Ramos (cell line): ENCODE results near the gene KRT85.
"Not testable (repeated sequence)": the region's sequence is repeated elsewhere in the genome, so short reads cannot be mapped to it uniquely, and the experiment has no call there.

Experiments used
- in situ Hi-C: fragments of 300-500 bp; cut with MboI; formaldehyde crosslinking; loops from one replicate; pipeline ENCODE4 v1.14.3; 2022; ENCODE audit warnings: low sequenced_read_pairs; ENCODE audit not compliant: unreplicated experiment

KRT85 gene

DNA sequence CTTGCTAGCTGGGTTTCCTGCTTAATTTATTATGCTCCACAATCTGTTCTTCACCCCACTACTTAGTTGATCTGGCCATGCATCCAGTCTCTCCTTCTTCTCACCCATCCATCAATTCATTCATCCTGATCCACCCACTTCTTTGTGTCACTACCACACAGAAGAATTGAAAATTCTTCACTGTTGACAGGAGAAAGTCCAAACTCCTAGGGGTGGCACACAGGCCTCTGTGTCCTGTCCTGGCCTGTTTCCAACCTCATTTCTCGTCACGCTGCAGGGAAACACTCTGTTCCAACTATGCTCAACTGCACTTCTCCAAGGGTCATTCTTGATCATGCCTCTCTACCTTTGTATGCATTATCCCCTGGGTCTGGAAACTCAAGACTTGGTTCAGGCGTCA lies 35.4 kb downstream of the KRT85 start:
- in situ Hi-C loops: no loop called here

DNA sequence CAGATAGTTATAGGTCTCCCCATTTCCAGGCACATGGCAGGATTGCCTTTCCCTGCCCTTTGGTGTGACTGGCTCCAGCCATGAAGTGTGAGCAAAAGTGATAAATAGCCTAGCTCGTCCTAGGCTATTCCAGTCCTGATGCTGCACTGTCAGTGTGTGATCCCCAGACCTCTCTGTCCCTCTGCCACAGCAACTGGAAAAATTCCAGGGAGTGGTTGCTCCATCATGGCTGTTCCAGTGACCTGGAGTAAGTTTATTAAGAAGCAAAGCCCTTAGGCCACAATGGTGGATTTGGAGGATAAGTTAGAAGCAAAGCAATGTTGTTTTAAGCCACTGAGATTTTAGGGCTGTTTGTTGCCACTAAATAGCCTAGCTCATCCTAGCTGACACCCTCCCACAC lies 36.2 kb downstream of the KRT85 start:
- in situ Hi-C loops: no loop called here

DNA sequence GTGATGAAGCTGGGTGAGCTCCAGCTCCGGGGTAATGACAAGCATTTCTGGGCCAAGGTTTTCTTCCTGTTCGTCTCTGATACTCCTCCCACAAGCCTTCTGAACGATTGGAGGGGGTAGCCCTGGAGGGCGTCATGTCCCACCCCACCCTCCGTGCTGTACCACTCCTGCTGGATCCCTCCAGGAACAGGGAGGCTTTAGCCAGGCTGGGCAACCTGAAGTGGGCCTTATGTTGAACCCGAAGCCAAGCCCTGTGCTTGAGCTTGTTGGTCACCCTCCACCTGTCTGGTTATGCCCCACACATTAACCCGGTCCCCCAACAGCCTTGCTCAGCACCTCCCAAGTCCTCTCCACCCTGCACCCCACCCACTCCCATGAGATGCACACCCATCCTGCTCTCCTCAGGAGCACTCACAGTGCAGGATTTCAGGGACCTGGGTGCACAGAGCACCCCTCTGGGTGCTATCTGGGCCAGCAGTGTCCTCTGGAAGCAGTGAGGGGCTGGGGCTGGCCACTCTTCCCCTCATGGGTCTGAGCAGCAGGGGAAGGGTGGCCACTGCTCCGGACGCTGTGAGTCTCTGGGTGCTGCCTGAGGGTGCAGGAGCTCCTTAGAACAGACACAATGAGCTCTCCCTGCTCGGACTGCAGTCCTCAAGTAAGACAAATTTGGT lies 39.3 kb downstream of the KRT85 start:
- in situ Hi-C loops: no loop called here

DNA sequence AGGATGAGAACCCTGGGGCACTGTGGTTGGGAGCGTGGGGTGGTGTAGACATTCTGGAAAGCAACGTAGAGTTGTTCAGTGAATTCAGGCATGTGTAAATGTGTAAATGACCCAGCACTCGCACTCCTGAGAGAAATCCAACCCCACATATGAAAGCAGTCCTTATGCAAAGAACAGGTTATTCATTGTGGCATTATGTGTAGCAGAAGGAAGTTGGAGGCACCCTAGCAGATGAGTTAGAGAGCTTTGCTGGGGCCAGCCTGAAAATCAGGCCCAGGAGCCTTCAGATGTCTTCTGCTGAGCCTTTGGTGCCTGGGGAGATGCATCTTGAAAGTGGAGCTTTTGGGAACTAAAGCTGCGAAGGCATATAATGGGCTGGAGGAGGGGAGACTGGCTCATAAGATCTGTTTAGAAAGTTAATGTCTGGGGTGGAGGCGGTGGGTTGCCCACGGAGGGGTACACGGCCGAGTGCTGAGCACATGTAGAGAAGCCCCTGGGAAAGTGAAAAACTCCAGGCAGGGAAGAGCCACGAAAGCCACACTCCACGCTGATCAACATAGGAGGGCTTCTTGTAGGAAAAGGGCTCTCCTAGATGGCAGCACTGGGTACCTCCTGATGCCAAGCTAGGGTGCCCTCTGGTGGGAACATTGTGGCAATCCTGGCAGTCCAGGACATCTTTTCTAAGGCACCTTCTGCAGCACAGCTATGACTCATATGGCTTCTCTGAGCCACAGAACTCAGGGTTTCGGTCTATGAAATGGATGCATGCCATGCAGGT lies 40.0 kb downstream of the KRT85 start:
- in situ Hi-C loops: no loop called here

DNA sequence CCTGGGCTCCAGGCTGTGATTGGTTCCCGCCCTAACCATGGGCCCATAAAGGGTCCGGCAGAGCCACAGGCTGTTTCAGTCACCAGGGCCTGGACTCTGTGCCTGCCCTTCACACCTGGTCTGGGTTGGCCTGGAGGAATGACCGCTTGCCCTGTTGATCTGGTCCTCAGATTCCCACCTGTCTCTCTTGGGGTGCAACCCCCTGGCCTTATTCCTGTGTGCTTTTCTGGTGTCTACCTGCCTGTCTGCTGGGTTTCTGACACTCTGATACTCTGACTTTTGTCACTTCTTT lies 43.2 kb downstream of the KRT85 start:
- in situ Hi-C loops: no loop called here

DNA sequence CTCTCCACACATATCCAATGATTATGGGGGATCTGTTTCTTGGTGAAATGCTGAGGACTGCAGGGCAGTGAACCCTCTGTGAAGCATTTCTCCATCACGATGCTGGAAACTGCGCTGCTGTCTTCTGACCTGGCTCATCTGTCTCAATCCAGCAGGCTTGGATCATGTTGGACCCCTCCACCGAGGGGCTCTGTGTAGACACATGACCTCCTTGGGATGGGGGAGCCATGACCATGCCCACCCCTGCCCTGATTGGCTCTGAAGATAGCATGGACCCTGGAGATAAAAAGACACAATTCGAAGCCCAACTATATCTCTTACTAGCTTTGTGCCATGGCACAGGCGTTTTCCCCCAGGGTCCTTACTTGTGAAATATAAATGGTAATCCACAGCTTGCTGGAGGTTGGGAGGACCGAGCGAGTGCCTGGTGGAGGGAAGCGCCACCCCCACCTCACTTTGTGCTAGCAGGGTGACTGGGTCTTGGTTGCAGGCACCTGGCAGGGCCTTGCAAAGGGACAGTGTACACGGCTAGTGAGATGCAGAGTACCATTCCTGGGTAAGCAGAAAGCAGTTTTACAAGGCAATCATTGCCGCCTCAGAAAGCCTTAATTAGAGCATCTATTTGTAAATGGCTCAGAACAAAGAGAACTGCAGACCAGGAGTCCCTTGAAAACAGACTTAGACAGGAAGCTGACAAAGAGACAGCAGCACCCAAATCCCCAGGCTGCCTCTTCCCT lies 43.7 kb downstream of the KRT85 start:
- in situ Hi-C loops: no loop called here

DNA sequence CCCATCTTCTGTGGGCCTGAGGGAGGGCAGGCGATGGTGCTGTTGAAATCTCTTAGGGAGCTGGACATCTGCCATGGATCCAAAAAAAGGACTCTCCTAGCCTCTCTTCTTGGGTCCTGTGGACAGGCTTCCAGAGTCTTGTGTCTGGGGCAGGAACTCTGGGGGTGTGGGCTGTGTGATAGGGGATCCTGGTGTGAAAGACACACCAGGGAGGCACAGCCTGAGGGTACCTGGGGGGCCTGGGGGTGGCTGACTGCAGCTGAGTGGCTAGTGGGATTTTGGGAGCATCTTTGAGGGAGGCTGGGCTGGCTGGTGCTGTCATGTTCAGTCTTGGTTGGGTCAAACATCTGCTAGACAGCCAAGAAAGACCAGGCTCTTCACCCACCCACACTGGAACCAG lies 44.3 kb downstream of the KRT85 start:
- in situ Hi-C loops: no loop called here

DNA sequence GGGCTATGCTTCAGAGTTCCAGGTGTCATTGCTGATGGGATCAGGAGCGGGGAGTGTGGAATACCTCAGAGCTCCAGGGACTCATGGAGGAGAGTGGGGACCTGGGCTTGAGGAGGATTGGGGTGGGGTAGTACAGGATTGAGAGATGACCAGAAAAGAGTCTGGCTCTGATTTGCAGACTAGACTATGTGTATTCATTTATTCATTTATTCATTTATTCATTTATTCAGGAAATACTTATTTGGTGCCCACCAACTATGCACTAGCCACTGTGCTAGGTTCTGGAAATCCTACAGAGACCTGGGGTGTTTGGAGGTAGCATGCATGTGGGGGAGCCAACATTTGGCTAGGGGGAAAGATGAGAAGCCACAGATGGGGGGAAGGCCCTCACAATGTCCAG lies 45.2 kb downstream of the KRT85 start:
- in situ Hi-C loops: no loop called here

DNA sequence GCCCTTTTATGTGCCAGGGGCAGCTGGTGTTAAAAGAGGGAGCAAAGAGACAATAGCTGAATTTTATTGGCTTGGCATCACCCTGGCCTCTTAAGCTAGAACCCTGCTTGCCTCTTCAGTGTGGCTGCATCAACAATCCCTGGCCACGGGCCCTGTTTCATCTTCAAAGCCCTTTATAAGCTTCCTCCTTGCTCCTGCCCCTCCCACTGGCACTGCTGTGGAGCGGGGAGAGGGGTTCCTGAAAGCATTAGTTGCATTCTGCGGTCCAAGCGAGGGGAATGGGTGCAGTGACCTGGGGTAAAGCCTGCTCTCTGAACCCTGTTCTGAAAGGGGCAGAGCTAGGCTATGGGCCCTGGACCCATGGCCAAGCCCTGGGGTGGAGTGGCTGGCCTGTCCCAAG lies 45.9 kb downstream of the KRT85 start:
- in situ Hi-C loops: no loop called here

DNA sequence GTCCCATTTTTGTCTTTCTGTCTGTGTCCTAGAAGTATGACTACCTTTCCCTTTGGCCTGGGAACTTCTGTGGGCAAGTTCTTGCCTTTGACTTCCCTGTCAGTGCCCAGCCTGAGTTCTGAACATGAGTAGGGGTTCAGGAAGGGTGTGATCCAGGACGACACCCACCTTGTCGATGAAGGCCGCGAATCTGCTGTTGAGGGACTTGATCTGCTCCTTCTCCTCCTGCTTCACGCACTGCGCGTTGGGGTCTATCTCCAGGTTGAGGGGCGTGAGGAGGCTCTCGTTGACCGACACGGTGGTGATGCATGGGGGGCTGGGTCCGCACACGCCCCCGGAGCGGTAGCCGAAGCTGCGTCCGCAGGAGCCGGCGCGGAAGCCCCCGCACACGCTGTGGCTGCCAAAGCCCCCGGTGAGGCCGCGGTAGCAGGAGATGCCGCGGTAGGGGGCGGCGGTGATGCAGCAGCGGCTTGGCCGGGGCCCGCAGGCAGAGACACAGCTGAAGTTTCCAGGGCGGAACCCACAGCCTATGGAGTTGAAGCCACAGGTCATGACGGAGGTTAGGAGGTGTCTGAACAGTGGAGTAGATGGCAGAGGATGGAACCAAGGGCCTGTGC lies 46.4 kb downstream of the KRT85 start, which contains the start of gene KRT83:
TSS of gene KRT83 (minus strand) at position 615 of the 617 bp plus-strand sequence. CDS start at position 552, 63 bp downstream.
- in situ Hi-C loops: no loop called here

DNA sequence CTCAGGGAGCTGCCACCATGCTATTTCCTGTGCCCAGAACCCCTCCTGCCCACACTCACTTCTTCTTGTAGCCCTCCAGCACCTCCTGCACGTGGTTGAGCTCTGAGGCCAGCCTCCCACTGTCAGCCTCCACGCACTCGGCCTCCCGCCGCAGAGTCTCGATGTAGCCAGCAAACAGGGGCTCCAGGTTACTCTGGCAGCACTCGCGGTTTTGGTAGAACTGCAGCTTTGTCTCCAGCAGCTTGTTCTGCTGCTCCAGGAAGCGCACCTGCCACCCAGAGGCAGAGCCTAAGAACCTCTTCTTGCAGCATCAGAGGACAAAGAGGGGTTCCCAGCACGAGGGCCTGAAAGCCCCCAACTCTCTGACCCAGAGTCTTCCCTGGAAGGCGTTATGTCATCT lies 48.2 kb downstream of the KRT85 start:
- in situ Hi-C loops: no loop called here

DNA sequence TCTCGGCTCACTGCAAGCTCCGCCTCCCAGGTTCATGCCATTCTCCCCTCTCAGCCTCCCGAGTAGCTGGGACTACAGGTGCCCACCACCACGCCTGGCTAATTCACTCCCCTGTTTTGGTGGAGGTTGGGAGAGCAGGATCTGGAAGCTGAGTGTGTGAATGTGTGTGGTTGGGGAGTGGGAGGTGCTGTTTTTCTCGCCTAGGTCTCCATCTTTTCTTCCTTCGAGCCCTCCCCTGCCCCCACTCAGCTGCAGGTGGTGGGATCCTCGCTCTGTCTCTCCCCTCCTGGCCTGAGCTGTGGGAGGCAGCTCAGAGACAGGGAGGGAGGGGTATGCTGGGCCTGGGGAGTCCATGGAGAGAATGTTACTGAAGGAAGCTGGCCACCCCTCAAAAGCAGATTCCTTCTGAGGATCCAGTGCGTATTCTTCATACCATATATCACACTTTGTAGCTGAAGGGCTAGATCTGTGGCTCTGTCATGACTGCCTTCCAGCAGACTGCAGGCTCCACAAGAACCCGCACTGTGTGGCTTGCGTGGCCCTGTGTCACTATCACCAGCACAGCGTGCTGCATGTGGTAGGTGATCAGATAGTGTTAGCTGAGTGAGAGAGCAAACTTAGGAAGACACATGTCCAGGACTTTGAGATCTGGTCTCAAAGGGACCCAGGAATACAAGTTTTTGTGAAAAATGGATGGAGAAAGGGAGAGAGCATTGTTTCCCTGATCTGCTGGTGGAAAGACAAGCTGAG lies 48.9 kb downstream of the KRT85 start:
- in situ Hi-C loops: no loop called here

DNA sequence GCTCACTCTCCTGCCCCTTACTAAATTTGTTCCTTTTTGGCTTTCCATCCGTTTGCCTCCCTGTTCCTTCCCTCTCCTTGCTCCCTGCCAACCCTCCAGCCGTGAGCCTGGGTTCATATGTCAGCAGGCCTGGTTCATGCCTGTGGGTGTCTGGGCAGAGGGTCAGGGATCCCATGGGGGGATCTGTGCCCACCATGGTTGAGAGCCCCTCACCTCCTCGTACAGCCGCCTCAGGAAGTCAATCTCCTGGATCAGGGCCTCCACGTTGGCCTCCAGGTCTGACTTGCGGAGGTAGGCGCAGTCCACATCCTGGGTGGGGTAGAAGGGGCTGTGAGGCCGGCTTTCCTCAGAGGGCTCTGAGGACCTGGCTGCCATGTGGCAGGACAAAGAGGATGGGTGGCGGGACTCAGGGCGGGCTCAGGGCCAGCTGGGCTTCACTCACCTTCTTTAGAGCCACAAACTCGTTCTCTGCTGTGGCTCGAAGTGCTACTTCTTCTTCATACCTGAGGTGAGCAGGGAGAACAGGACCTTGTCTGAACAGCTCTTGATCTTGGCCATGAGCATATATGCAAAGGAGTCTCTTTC lies 49.7 kb downstream of the KRT85 start:
- in situ Hi-C loops: no loop called here

DNA sequence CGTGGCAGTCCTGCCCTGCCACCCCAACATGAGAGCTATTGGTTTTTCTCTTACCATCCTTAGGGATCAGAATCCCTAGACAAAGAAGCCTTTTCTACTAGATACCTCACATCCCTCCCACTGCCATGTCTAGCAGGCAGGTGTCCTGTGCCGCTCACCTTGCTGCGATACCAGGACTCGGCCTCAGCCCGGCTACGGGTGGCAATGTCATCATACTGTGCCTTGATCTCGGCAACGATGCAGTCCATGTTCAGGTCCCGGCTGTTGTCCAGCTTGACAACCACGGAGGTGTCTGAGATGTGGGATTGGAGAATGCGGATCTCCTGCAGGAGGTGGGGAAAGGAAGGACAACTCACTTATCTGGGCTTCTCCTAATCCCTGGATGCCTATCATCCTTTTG lies 50.6 kb downstream of the KRT85 start:
- in situ Hi-C loops: no loop called here

DNA sequence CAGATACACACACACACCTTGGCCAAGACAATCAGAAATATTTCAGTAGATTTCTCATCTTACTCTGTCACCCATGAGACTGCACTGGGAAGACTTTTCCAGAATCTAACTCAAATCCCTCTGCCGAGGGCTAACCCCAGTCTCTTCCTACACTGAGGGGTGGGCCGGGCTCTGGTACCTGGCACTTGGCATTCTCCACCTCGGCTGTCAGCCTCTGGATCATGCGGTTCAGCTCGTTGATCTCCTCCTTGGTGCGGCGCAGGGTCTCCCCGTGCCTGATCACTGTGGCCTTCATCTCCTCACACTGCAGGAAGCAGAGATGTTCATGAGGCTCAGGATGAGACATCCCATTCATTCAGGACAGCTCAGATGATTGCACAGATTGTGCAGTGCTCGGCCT lies 51.0 kb downstream of the KRT85 start:
- in situ Hi-C loops: no loop called here

DNA sequence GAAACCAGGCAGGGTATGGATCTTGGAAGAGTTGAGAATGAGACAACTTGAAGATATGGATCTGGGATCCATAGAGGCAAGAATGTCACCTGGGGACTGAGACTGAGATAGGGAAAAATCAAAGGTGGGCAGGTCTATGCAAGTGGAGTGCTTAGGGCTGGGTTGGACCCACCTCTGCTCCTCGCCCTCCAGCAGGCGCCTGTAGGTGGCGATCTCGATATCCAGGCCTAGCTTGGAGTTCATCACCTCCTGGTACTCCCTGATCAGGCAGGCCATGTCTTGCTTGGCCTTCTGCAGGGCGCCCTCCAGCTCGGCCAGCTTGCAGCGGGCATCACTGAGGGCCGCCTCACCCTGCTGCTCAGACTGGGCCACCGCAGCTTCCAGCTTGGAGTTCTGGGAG lies 51.6 kb downstream of the KRT85 start:
- in situ Hi-C loops: not testable (repeated sequence)

DNA sequence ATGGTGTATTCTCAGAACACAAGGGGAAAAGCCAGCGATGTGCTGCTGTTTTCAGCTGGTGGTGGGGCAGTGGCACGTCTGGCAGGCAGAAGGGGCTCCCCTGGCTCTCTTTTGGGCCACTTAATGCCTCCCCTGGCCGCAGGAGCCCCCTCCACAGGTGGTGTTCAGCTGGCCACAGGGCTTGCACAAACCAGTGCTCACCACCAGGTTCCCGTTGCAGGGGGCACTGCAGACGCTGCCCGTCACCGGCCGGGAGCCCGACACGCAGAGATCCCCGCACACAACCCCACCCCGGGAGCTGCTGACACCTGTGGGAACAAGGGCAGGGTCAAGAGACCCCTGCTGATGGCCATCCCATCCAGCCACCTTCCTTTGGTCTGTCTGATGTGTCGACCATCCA lies 52.8 kb downstream of the KRT85 start:
- in situ Hi-C loops: no loop called here

DNA sequence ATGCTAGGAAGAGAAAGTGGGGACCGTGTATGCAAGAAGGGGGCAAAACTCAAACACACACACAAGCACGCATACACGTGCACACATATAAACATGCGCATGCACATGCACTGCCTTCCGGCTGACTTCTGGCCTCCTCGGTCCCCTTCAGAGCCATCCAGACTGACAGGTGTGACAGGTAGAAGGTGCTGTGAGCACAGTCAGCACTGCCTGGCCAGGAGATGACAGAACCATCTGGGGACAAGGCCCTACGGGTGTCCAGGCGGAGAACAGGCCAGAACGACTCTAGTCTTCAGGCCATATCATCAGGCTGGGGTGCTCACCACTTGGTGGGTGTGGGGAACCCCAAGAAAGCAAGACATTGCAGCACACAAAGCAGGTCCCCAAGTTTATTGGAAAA lies 53.4 kb downstream of the KRT85 start:
- in situ Hi-C loops: no loop called here

DNA sequence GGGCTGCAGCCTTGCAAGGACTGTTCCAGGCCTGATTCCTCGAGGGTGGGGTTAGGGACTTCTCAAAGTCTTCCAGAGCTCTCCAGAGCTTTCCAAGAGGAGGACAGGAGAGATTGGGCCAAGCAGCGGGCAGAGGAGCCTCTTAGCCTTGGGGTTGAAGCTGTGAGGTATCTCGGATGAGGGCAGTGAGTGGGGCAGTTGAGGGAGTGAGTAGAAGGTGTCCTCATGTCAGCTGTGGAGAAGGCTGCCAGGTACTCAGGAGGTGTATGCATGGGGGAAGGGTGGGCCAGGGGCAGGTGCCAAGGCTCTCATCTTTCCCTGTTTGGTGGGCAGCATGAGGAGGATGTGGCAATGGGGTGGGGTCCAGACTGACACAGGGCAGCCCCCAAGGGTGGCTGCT lies 53.8 kb downstream of the KRT85 start:
- in situ Hi-C loops: no loop called here

DNA sequence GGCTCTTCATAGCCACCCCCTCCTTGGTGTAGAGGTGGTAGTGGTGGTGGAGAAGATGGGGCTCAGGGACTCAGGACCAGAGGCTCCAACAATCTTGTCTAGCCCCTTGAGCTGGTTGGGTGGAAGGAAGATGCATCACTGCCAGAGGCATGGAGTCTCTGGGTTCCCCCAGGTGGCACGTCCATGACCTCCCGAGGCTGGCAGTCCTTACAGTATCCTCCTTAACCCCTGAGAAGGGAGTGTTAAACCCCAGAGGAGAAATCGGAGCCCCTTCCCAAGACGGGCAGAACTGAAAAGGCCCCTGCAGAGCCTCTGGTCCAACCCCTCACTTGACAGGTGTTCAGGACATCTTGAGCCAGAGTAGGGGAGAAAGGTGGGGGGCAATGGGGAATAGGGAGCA lies 55.2 kb downstream of the KRT85 start:
- in situ Hi-C loops: no loop called here
